Gastroesophageal sphincter (tissue), 3 donors: ENCODE measurements around the gene GOLGA6D.
"Not testable (repeated sequence)": the region's sequence is repeated elsewhere in the genome, so short reads cannot be mapped to it uniquely, and the experiment has no call there.

ENCODE experiments used
- CTCF ChIP-seq, 4 experiments: fragments of 200-600 bp in 2 of 4; fragments of 450-650 bp in 2 of 4; sonication (generic) in 1 of 4; IDR thresholded peaks; one replicate each; pipeline ENCODE4 v1.5.1; 2017 to 2019; ENCODE audit warnings: antibody characterized with exemption in 4 of 4, mild to moderate bottlenecking in 2 of 4, moderate library complexity in 2 of 4
- EP300 ChIP-seq: sonication (generic); formaldehyde crosslinking; IDR thresholded peaks from one replicate; pipeline ENCODE4 v1.6.1; 2017; ENCODE audit warnings: antibody characterized with exemption, mild to moderate bottlenecking
- POLR2A ChIP-seq, 2 donors: fragments of 450-650 bp; IDR thresholded peaks; one replicate each; pipeline ENCODE4 v1.6.1; 2017; ENCODE audit warnings: antibody characterized with exemption in 2 of 2, mild to moderate bottlenecking in 2 of 2, moderate library complexity in 1 of 2
- POLR2AphosphoS5 ChIP-seq: sonication (generic); formaldehyde crosslinking; IDR thresholded peaks from one replicate; pipeline ENCODE4 v1.6.1; 2017; ENCODE audit warnings: antibody characterized with exemption

- TF ChIP-seq POLR2AphosphoS5; CTCF (IDR thresholded peaks at IDR 0.05); POLR2A (IDR thresholded peaks at IDR 0.05); EP300: not testable (repeated sequence)
Measured at GRCh38 chr15:75273751-75274359, 8.8 kb upstream of the GOLGA6D start.
